ENCODE data around the gene DDX42.

GRCh38 chr17:63766754-63767153, 7.2 kb upstream of the DDX42 start:
- TF ChIP-seq CTCF (IDR thresholded peaks at IDR 0.05 in 8 of 11, conservative IDR thresholded peaks at IDR 0.05 in 3 of 11) (no peak), POLR2AphosphoS5 (IDR thresholded peaks at IDR 0.05) (no peak), POLR2A (IDR thresholded peaks at IDR 0.05) (no peak)

Measured in spleen (tissue), 7 donors.